Fibroblast of mammary gland (primary cell): ENCODE results near the gene ARL16.

ENCODE experiments used
- DNase-seq: peaks from one replicate; pipeline ENCODE4 v3.0.0-alpha.2; 2010; ENCODE audit warnings: low read depth
- H3K4me3 ChIP-seq: 2 replicates; pipeline ENCODE4 v1.5.1; 2011; ENCODE audit warnings: low read depth, mild to moderate bottlenecking, low read length, moderate library complexity; ENCODE audit not compliant: control insufficient read depth
- CTCF ChIP-seq: conservative IDR thresholded peaks from 2 replicates; pipeline ENCODE4 v1.5.1; 2011; ENCODE audit warnings: low read depth, low read length, inconsistent platforms; ENCODE audit not compliant: control insufficient read depth, insufficient read depth

ARL16 gene

GRCh38 chr17:81715107-81715871 is 31.7 kb upstream of the ARL16 start:
- no peak overlapping the region for H3K4me3 ChIP-seq
- DNase-seq, result no peak
- no peak for TF ChIP-seq CTCF

- H3K4me3 ChIP-seq, result no peak overlapping the region
- no peak for TF ChIP-seq CTCF
- no peak for DNase-seq
These were observed 31.0 kb upstream of the ARL16 start for GRCh38 chr17:81714412-81715106.

- H3K4me3 ChIP-seq, result no peak overlapping the region
- DNase-seq, result no peak
- TF ChIP-seq CTCF, result no peak
These were observed 30.2 kb upstream of the ARL16 start for GRCh38 chr17:81713556-81714411.

GRCh38 chr17:81713004-81713555 is 29.5 kb upstream of the ARL16 start:
- DNase-seq, result no peak
- TF ChIP-seq CTCF, result no peak
- H3K4me3 ChIP-seq, result peak overlapping the region; percentile 54

- DNase-seq, result no peak
- peak overlapping the region; percentile 54 for H3K4me3 ChIP-seq
- no peak for TF ChIP-seq CTCF
These were observed 28.9 kb upstream of the ARL16 start for GRCh38 chr17:81712468-81713003.
